Measurements from ENCODE around the gene TRIM63. TPM values are rescaled to one million over a fixed set of nuclear protein-coding genes. Genes with fewer than 3 reads are reported as not detected.
"Not testable (repeated sequence)": the region's sequence is repeated elsewhere in the genome, so short reads cannot be mapped to it uniquely, and the experiment has no call there.

The TRIM63 gene
- total RNA-seq, 6 donors from 2014 or later: 0.26 to 0.61 (median 0.34) TPM; not detected in 3

GRCh38 chr1:26110731-26111529, 43.5 kb upstream of the TRIM63 start:
- peak; percentile 81 to 95 for DNase-seq
- WGBS, 2 donors: 0 to 1% methylated on average over 9 to 14 of the region's 85 CpGs
- peaks cover 25 to 40% (median 30%) of the 10 kb centered on the region in 4 donors for H3K4me1 ChIP-seq
- peak overlapping the region; percentile 91 to 97 (median 94) for H3K27ac ChIP-seq
- no peaks in the 10 kb centered on the region for H3K9me3 ChIP-seq
- H3K4me3 ChIP-seq: peak overlapping the region; percentile 73 to 98 (median 96)
- peaks cover 0 to 2% (median 0%) of the 10 kb centered on the region in 4 donors for H3K36me3 ChIP-seq
- peak; percentile 83 to 87 for ATAC-seq (ENCODE audit: low FRiP score in 2 of 2)
- no peaks in the 10 kb centered on the region for H3K27me3 ChIP-seq
- no peak for TF ChIP-seq EP300 (IDR thresholded peaks at IDR 0.05)
- peak in 2 of 6 experiments; percentile 5 to 16 for TF ChIP-seq CTCF (IDR thresholded peaks at IDR 0.05)
- peak; percentile 18 to 49 for TF ChIP-seq POLR2AphosphoS5 (IDR thresholded peaks at IDR 0.05)
- TF ChIP-seq POLR2A (IDR thresholded peaks at IDR 0.05): peak in 2 of 4 donors; percentile 10 to 28

GRCh38 chr1:26109229-26110164, 42.1 kb upstream of the TRIM63 start:
- Histone ChIP-seq H3K27me3 (no peaks in the 10 kb centered on the region), H3K9me3 (no peaks in the 10 kb centered on the region), H3K36me3 (no peaks in the 10 kb centered on the region), H3K4me3 (no peak overlapping the region), H3K4me1 (peaks cover 16 to 30% (median 28%) of the 10 kb centered on the region in 4 donors), H3K27ac (peak overlapping the region in 1 of 4 donors; percentile 97)
- no peak for DNase-seq
- TF ChIP-seq EP300 (IDR thresholded peaks at IDR 0.05): no peak
- TF ChIP-seq POLR2AphosphoS5 (IDR thresholded peaks at IDR 0.05): no peak
- no peak for TF ChIP-seq POLR2A (IDR thresholded peaks at IDR 0.05)
- no peak for TF ChIP-seq CTCF (IDR thresholded peaks at IDR 0.05)
- 93 to 97% methylated on average over 5 of the region's 5 CpGs for WGBS, 2 donors
- no peak for ATAC-seq (ENCODE audit: low FRiP score in 2 of 2)

- ATAC-seq (ENCODE audit: low FRiP score in 2 of 2); H3K27ac ChIP-seq; H3K27me3 ChIP-seq; H3K4me1 ChIP-seq; DNase-seq; H3K4me3 ChIP-seq; H3K9me3 ChIP-seq; H3K36me3 ChIP-seq: not testable (repeated sequence)
- 41 to 46% methylated on average over 5 of the region's 5 CpGs for whole genome bisulfite sequencing, 2 donors
- TF ChIP-seq CTCF (IDR thresholded peaks at IDR 0.05): peak in 1 of 6 experiments; percentile 3
These were observed 37.8 kb upstream of the TRIM63 start for GRCh38 chr1:26105226-26105548.

- Histone ChIP-seq H3K4me1 (no peaks in the 10 kb centered on the region), H3K36me3 (no peaks in the 10 kb centered on the region), H3K27ac (no peak overlapping the region), H3K4me3 (no peak overlapping the region), H3K9me3 (no peaks in the 10 kb centered on the region), H3K27me3 (no peaks in the 10 kb centered on the region)
- DNase-seq (peak in 1 of 2 donors; percentile 0), ATAC-seq (ENCODE audit: low FRiP score in 2 of 2) (no peak)
- TF ChIP-seq EP300 (IDR thresholded peaks at IDR 0.05): no peak
- no peak for TF ChIP-seq CTCF (IDR thresholded peaks at IDR 0.05)
- no peak for TF ChIP-seq POLR2AphosphoS5 (IDR thresholded peaks at IDR 0.05)
- no peak for TF ChIP-seq POLR2A (IDR thresholded peaks at IDR 0.05)
- 49 to 59% methylated on average over 2 of the region's 2 CpGs for WGBS, 2 donors
These were observed 35.1 kb upstream of the TRIM63 start for GRCh38 chr1:26102526-26102925.

Measured in upper lobe of left lung (tissue), 6 donors.